DND-41 (cell line): ENCODE data around the gene METAP1D.

Experiments
- EZH2 ChIP-seq: IDR thresholded peaks from 3 replicates; pipeline ENCODE4 v1.6.1; 2012; ENCODE audit warnings: borderline replicate concordance, low read depth, mild to moderate bottlenecking, moderate library complexity, low read length, inconsistent platforms; ENCODE audit not compliant: severe bottlenecking
- TF ChIP-seq, protein P1 (sequence below): IDR thresholded peaks from 2 replicates; pipeline ENCODE4 v1.5.1; 2012; ENCODE audit warnings: borderline replicate concordance, low read length, moderate library complexity, mild to moderate bottlenecking; ENCODE audit not compliant: poor library complexity, severe bottlenecking; ENCODE audit errors: extremely low read depth

DNA sequence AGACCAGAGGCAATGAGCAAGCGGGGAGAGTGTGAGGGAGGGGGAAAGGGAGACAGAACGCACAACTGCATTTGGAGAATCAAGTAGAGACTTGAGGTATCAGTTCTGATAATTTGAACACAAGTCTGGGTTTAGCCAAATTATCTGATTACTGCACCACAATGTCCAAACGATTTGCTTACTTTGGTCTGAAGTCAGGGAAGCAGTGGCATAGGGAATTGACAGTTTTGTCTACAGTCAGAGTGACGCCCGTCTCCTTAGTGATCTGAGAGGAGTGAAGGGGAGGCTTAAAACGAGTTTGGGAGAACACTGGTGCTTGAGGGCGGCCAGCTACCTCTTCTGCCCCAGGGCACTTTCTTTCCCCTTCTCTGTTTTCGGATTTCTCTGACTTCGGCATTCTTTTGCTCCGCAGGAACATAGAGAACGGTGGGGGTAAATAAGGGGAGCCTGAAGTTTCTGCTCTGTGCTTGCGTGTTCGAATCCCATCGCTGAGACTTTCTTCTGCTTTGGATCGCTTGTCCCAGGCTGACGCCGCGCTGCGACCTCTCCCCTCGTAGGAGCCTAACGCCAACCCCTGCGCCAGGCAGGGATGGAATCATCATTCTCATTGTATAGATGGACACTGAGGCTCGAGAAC lies 105.8 kb downstream of the METAP1D start:
- TF ChIP-seq, protein P1, sequence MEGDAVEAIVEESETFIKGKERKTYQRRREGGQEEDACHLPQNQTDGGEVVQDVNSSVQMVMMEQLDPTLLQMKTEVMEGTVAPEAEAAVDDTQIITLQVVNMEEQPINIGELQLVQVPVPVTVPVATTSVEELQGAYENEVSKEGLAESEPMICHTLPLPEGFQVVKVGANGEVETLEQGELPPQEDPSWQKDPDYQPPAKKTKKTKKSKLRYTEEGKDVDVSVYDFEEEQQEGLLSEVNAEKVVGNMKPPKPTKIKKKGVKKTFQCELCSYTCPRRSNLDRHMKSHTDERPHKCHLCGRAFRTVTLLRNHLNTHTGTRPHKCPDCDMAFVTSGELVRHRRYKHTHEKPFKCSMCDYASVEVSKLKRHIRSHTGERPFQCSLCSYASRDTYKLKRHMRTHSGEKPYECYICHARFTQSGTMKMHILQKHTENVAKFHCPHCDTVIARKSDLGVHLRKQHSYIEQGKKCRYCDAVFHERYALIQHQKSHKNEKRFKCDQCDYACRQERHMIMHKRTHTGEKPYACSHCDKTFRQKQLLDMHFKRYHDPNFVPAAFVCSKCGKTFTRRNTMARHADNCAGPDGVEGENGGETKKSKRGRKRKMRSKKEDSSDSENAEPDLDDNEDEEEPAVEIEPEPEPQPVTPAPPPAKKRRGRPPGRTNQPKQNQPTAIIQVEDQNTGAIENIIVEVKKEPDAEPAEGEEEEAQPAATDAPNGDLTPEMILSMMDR, result no peak
- no peak for TF ChIP-seq EZH2
